Glutamatergic neuron (in vitro differentiated cells): ENCODE data around the gene COL13A1. TPM values are rescaled to one million over a fixed set of nuclear protein-coding genes. Genes with fewer than 3 reads are reported as not detected.

Experiments
- DNase-seq: peaks from one replicate; pipeline ENCODE4 v3.0.0; 2022
- H3K27ac Mint-ChIP-seq: one replicate; pipeline ENCODE4 v1.8.0; 2020; ENCODE audit warnings: mild to moderate bottlenecking, mixed read lengths, inconsistent platforms; ENCODE audit not compliant: unreplicated experiment
- H3K27me3 Mint-ChIP-seq: one replicate; pipeline ENCODE4 v1.8.0; 2020; ENCODE audit warnings: mild to moderate bottlenecking, moderate library complexity, mixed read lengths, inconsistent platforms; ENCODE audit not compliant: unreplicated experiment
- H3K36me3 Mint-ChIP-seq: one replicate; pipeline ENCODE4 v1.8.0; 2020; ENCODE audit warnings: mild to moderate bottlenecking, mixed read lengths, inconsistent platforms; ENCODE audit not compliant: unreplicated experiment
- H3K4me1 Mint-ChIP-seq: one replicate; pipeline ENCODE4 v1.8.0; 2020; ENCODE audit warnings: mild to moderate bottlenecking, low read depth, mixed read lengths, inconsistent platforms; ENCODE audit not compliant: unreplicated experiment
- H3K4me3 Mint-ChIP-seq: one replicate; pipeline ENCODE4 v1.8.0; 2020; ENCODE audit warnings: mild to moderate bottlenecking, mixed read lengths, inconsistent platforms; ENCODE audit not compliant: unreplicated experiment
- H3K9me3 Mint-ChIP-seq: one replicate; pipeline ENCODE4 v1.8.0; 2020; ENCODE audit warnings: mild to moderate bottlenecking, moderate library complexity, mixed read lengths, inconsistent platforms; ENCODE audit not compliant: unreplicated experiment
- CTCF ChIP-seq: fragments of 200-600 bp; sonication (generic); IDR thresholded peaks from one replicate; pipeline ENCODE4 v1.5.0; 2021; ENCODE audit not compliant: partially characterized antibody, unreplicated experiment
- total RNA-seq: library from RNA; stranded (reverse); fragmentation: NEBNext Ultra II Directional; extraction: Animal tissue kit (Norgen Biotek cat#: 25700); gene quantifications from one replicate; pipeline ENCODE4 v1.2.1, GENCODE V29; 2021; ENCODE audit not compliant: unreplicated experiment

The COL13A1 gene
- total RNA-seq, 1 donor from 2014 or later, result 8.5 TPM

DNA sequence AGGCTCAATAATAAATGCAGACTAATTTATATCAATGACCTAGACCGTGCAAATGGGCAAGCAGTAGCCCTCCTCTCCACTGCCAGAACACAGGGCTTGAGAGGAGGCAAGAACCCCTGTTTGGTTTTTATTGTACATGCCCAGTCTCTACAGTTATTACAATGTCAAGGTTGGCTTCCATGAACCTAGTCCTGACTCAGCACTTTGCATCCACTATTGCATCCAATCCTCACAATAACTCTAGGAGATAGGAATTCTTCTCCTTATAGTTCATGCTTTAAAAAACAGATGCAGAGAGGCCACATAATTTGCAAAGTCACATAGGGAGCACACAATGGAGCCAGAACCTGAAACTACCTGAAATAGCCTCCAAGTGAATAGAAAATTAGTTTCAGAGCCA lies 7.0 kb upstream of the COL13A1 start:
- no peak for DNase-seq
- Mint-ChIP-seq H3K4me1 (peaks cover 4% of the 10 kb centered on the region), H3K27me3 (peaks cover 4% of the 10 kb centered on the region), H3K9me3 (peaks cover 8% of the 10 kb centered on the region), H3K4me3 (no peak overlapping the region), H3K27ac (no peak overlapping the region), H3K36me3 (peaks cover 11% of the 10 kb centered on the region)
- no peak for TF ChIP-seq CTCF

DNA sequence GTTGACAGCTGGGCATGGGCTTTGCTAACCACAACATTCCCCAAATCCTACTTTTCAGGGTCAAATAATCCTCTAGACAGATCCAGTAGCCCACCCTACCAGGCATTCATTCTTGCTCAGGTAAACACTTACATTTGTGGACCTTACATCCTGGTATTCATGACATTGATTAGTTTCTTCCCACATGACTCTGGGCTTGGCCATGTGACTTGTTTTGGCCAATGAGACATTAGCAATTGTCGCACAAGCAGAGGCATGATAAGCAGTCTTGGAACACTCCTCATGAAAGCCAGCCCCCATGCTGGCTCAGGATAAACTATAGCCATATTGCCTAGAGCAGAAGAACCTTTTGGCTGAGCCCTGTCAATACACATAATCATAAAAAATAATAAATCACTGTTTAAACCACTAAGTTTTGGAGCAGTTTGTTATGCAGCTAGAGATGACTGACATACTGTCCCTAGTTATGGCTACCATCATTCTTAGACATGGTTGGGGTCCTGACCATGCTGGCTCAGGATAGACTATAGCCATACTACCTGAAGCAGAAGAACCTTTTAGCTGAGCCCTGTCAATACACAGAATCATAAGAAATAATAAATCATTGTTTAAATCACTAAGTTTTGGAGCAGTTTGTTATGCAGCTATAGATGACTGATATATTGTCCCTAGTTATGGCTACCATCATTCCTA lies 6.3 kb upstream of the COL13A1 start:
- peaks cover 4% of the 10 kb centered on the region for H3K27me3 Mint-ChIP-seq
- no peak overlapping the region for H3K4me3 Mint-ChIP-seq
- peaks cover 11% of the 10 kb centered on the region for H3K36me3 Mint-ChIP-seq
- H3K27ac Mint-ChIP-seq, result no peak overlapping the region
- peaks cover 8% of the 10 kb centered on the region for H3K9me3 Mint-ChIP-seq
- DNase-seq, result no peak
- H3K4me1 Mint-ChIP-seq, result peaks cover 4% of the 10 kb centered on the region
- no peak for TF ChIP-seq CTCF

- Mint-ChIP-seq H3K4me1 (peaks cover 9% of the 10 kb centered on the region), H3K4me3 (no peak overlapping the region), H3K27ac (no peak overlapping the region), H3K9me3 (peaks cover 8% of the 10 kb centered on the region), H3K27me3 (peaks cover 7% of the 10 kb centered on the region), H3K36me3 (peaks cover 6% of the 10 kb centered on the region)
- TF ChIP-seq CTCF, result no peak
- no peak for DNase-seq
Measured at GRCh38 chr10:69797959-69798358, 3.7 kb upstream of the COL13A1 start.

GRCh38 chr10:69800109-69800508 lies 1.6 kb upstream of the COL13A1 start:
- Mint-ChIP-seq H3K36me3 (peaks cover 4% of the 10 kb centered on the region), H3K27me3 (peaks cover 15% of the 10 kb centered on the region), H3K4me1 (peaks cover 19% of the 10 kb centered on the region), H3K27ac (no peak overlapping the region), H3K9me3 (peaks cover 6% of the 10 kb centered on the region), H3K4me3 (no peak overlapping the region)
- peak; percentile 72 for TF ChIP-seq CTCF
- DNase-seq, result peak; percentile 59

DNA sequence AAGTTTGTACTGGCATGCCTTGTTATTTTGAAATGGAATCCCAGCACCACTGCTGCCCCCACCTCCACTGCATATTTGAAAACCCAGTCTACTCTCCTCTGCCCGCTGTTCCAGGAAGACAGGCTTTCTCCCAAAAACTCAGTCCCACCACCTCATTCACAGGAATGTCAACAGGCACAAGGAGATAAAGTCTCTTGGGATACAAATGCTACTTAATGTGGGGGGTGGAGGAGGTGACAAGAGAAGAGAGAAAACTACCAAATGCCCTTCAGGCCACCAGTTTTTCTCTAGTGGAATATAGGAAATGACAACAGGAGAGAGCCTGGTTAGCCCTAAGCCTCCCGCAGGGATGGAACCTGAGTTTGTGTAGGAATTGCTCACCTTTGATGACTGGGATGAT lies 1.0 kb upstream of the COL13A1 start:
- Mint-ChIP-seq H3K27ac (no peak overlapping the region), H3K4me1 (peaks cover 20% of the 10 kb centered on the region), H3K4me3 (peak overlapping the region; percentile 4), H3K36me3 (peaks cover 4% of the 10 kb centered on the region), H3K27me3 (peaks cover 15% of the 10 kb centered on the region), H3K9me3 (peaks cover 6% of the 10 kb centered on the region)
- DNase-seq, result no peak
- no peak for TF ChIP-seq CTCF
